Frontal cortex (tissue), 4 donors: ENCODE measurements around the gene FAM180A. TPM values are rescaled to one million over a fixed set of nuclear protein-coding genes. Genes with fewer than 3 reads are reported as not detected.
"Not testable (repeated sequence)": the region's sequence is repeated elsewhere in the genome, so short reads cannot be mapped to it uniquely, and the experiment has no call there.

Experiments
- DNase-seq, 2 donors: peaks; one replicate each; pipeline ENCODE4 v3.0.0; 2012; ENCODE audit warnings: low spot score in 2 of 2
- FAIRE-seq: peaks from 2 replicates; lab custom pipeline; 2012; peaks lifted over from hg19 to GRCh38; lab: Jason Lieb, UNC
- total RNA-seq: library from RNA; depleted of rRNA; stranded (reverse); fragments of >200 nt; gene quantifications from one replicate; pipeline ENCODE4 v1.2.3, GENCODE V29; 2014
- donor health status: control.
- donor health status: control.
- donor health status: control.

FAM180A gene
- total RNA-seq, 1 donor from 2014 or later = not detected

DNA sequence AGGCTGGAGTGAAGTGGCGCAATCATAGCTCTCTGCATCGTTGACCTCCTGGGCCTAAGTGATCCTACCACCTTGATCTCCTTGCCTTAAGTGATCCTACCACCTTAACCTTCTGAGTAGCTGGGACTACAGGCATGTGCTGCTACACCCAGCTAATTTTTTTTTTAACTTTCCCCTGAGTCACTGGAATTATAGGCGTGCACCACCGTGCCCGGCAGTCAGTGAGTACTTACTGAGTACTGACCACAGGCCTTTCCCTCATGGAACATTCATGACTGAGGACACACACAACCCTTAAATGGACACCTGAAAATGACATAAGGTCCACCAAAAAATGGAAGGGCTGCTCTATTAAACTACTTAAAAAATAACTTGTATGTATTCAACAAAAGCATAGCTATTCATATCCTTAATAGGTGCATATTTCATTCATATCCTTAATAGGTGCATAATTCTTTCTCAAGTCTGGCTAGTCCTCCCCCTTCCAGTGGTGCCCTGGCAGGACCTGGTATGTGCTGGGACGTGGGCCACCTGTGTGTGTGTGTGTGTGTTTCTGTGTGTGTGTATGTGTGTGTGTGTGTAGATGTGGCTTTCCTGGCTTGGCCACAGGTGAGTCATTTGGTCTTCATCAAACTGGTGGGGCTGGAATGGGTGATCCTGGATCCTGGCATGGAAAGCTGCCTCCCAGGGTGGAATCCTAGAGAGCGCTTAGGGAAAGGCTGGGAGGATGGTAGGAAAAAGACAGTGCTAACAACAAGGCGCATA lies 3.5 kb downstream of the FAM180A start:
- no peak for DNase-seq
- no peak for FAIRE-seq

DNA sequence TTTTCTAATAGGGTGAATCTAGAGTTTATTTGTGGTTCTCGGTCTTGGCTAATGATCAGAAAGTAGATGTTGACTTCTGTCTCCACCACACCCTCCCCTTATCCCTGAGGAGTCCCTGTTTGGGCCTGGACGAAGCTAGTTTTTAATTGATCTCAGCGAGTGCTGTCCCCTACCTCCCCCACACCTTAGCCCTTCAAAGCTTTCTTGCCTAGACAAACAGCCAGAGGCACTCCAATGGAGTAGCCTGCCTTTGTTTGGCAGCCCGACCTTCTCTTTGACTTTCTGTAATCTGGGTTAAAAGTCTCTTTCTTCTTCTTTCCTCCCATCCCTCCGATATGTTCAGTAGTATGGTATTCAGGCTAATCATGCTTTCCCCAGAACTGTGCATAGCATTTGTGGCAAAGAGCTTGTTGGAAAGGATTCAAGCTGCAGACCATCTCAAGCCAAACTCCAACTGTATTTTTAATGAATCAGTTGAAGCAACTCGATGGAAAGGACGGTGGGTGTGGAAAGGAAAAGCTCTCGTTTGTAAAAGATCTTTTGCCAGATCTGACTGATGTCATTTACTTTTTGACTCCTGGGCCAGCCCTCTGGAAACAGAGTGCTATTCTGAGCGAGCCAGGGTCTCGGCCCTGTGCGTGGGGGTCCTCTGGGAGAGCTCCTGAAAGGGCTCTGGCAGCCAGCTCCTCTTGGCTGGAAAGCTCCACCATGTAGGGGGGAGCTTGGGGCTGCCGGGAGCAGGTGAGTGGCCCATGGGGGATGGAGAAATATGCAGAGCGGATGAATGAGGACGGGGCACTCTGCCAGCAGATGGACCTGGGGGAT lies 4.5 kb downstream of the FAM180A start:
- FAIRE-seq = no peak

DNA sequence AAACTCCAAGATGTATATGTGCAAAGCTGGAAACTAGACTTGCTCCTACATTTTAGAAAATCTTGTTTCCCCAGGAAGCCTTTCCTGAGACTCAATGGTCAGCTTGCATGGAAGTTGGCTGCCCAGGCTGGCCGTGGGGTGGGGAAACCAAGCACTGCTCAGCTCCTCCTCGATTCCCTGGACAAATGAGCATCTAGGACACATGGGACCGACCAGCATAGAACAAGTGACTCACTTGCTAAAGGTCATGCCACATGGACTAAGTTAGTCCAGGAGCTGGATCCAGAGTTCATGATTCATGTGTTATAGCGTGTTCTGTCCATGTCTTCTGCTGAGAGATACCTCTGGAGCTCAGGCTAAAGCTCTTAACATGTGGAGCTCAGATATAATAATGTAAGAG lies 6.2 kb downstream of the FAM180A start:
- no peak for DNase-seq

More for the DNA sequence above, 4.5 kb downstream of the FAM180A start:
- DNase-seq = no peak

DNA sequence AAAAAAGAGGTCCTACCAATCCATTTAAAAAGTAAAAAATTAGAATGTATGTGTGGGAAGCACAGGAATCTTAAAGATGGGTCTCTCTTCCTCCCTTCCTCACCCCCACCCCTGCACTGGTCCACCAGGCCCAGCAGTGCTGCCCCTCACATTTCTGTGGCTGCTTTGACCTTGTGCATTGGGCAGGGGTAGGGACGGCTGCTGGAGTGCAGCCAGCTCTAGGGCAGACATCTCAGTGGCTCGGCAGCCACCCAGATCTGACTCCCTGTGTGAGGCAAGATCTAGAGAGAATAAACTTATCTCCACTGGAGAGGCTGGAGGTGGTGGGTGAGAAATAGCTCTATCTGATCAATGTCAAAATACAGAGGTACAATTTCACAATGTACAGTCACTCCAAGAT lies 6.7 kb downstream of the FAM180A start:
- no peak for FAIRE-seq

More for the DNA sequence above, 6.2 kb downstream of the FAM180A start:
- FAIRE-seq = no peak

DNA sequence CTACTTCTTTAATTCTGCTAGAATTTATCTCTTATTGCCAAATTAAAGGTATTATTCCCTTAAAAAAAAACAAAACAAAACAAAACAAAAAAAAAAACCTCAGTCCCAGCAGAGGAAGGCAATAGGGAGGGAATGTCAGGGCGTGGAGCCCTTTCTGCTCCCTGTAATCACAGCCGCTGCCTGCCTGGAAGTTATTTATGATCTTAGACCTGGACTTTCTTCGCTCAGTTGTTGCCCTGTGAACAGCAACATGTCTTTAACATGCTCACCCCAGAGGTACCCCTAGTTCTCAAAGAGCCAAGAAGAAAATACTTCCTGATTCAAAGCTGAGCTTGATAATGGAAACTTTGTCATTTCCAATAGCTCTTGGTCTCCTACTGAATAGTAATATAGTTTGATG lies 7.7 kb downstream of the FAM180A start:
- FAIRE-seq = no peak

More for the DNA sequence above, 6.7 kb downstream of the FAM180A start:
- DNase-seq = no peak

DNA sequence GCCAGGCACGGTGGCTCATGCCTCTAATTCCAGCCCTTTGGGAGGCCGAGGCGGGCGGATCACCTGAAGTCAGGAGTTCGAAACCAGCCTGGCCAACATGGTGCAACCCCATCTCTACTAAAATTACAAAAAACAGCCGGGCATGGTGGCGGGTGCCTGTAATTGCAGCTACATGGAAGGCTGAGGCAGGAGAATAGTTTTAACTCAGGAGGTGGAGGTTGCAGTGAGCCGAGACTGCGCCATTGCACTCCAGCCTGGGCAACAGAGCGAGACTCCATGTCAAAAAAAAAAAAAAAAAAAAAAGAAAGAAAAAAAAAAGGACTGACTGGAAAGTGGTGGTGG lies 11.3 kb downstream of the FAM180A start:
- not testable (repeated sequence) for FAIRE-seq

More for the DNA sequence above, 7.7 kb downstream of the FAM180A start:
- DNase-seq = no peak

DNA sequence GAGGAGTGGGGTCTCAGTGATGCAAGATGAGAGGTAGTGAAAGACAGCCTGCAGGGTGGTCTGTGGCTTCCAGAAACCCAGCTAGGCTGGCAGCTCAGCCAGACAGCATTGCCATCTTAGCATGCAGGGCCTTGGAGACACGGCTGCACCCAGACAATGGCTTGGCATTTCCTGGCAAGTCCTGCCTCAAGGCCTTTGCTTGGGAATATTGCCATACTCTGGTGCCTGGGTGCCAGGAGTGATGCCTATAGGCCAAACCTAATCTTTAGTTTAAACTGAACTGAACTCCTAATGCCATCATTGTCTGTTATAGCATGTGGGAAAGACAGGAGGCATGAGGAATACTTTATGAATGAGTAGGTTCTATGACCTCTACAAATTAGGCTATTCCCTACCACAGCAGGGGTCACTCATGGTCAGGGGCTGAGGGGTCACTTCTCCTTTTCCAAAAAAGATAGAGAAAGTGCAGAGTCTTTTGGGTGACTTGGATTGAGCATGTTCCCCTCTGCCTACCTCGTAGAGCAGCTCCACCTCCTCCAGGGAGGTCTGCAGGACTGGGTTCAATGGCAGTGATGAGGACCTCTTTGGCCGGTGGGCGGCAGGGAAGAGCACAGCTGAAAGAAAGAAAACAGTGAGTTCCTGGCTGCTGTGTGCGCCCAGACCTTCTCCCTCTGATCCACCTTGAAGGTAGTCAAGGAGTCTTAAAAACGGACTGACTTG lies 11.9 kb downstream of the FAM180A start:
- no peak for DNase-seq
- FAIRE-seq = no peak

More for the DNA sequence above, 11.3 kb downstream of the FAM180A start:
- not testable (repeated sequence) for DNase-seq

DNA sequence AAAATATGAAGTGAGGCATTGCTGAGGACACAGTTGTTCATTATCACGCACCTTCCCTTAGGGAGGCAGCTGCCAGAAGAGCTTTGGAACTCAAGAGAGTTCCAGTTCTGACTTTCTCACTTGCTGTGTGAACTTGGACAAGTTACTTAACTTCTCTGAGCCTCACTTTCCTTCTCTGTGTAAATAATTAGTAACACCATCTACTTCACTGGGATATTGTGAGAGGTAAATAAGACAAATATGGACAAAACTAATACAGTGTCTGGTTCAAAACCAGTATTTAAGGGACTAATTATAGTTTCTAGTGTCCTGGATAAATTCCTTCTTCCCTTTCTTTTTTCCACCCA lies 14.3 kb downstream of the FAM180A start:
- DNase-seq (no peak), FAIRE-seq (no peak)

DNA sequence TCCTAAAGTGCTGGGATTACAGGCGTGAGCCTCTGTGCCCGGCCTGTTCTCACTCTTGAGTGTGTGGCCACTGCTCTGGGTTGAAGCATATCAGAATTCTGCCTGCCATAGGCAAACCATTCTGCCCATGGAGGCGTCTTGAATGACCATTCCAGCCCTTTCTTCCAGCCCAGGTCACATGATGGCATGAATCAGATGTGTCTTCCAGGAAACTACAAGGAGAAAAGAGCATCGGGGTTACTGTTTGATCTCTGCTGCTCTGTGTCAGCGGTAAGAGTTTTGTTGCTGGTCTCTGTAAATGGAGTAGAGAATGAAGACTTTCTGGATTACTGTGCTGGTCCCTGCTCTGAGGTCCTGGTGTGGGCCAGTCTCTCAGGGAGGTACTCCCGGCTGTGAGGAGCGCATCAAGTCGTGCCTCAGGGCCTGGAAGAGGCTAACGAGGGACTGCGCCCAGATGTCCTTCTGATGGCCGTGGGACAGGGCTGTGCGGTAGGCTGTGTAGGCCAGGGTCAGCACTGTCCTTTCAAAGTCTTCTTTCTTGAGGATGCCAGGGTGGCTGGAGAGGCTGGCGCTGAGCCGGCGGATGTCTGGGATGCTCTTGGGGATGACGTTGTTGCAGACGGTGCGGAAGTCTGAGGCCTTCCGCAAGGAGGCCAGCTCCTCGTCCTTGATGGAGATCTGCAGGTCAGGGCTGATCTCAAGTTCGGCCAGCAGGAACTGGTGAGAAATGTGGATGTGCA lies 14.8 kb downstream of the FAM180A start:
- FAIRE-seq = no peak
- no peak for DNase-seq

DNA sequence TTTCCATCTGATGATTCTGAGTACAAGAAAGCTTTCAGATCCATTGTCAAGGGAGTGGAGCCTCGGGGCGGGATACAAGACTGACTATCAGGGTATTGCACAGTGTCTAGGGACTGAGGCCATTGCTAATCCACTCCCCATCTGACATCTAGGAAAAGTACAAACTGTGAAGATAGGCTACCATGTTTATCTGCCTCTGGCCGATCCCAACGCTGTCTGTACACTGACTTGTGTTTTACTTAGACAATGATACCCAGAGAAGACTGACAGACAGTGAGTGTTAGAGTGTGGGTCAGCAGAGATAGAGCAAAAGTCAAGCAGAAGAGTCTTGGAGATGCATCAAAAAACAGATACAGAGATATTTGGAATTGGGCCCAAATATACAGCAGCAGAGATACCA lies 17.5 kb downstream of the FAM180A start:
- DNase-seq (no peak), FAIRE-seq (no peak)

DNA sequence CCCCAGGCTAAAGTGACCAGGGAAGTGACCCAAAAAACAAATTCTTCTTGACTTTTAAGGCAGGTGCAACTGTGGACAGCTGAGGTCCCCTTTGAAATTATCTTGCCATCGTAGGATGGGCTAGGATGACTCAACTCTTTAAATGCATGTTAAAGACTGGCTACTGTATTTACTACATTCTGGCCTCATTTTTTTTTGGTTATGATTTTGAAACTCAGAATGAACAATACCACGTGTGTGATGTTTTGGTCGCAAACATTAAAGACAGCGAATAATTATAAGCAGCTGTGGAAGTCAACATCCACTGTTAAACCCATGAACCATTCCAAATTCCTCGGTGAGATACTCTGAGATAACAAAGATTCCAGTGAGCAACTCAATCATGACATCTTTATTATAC lies 19.4 kb downstream of the FAM180A start:
- DNase-seq (no peak), FAIRE-seq (no peak)

DNA sequence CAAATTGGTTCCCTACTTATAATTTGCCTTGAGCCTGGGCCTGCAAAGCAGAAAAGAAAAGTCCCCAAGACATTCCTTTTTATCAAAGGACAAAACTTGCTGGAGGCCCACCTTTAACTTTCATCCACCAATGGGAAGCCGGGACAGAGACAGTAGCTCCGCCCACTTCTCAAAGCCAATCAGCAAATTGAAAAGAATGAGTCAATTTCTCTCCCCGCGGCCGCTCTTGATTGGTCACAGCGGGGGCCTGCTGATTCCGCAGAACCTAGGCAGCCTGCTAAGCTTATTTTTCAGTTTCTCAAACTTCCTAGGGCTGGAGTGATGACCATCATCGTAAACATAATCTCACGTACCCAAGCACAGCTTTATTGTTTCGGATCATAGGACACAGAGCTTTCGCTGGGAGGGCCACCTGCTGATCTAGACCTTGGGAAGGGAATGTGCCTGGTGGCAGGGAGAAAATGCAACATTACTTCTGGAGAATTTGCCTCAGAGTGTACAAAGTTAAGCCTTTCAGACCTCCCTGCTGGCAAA lies 20.4 kb downstream of the FAM180A start, which contains the start of gene SLC13A4:
SLC13A4 (minus strand) TSS at position 51 of the 534 bp plus-strand sequence. CDS start 690 bp downstream, outside the sequence.
- no peak for FAIRE-seq
- DNase-seq = no peak

DNA sequence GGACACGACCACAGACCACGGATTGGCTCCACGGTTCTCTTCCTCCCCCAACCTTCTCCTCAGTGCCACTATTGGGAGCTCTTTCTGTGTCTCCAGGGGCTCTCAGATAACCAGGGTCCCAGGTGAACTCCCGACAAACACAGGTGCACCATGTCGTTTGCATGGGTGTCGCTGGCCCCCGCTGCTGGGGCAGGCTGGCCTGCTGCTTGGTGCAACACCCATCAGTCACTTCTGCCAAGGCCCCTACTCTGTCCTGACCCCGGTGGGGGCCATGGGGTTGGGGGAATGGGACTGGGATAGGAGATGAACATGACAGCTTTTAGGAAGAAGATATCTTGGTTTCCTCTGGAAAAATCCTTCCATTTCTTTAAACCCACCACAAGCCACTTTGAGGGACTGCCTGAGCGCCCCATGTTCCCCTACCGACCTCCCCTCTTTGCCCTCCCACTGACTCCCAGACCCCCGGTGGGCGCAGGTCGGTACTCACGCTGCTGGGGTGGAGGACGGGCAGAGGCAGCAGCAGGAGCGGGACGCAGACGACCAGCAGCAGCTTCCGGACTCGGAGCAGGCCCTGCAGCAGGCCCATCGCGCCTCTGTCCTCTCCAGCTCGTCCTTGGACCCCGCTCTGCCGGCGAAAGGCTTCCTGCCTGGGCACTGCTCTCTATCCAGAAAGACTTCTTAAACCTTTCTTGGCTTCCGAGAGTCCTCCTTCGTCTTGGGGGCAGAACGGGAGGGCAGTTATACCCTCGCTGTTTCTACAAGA lies 21.5 kb downstream of the FAM180A start:
- FAIRE-seq (no peak), DNase-seq (no peak)

DNA sequence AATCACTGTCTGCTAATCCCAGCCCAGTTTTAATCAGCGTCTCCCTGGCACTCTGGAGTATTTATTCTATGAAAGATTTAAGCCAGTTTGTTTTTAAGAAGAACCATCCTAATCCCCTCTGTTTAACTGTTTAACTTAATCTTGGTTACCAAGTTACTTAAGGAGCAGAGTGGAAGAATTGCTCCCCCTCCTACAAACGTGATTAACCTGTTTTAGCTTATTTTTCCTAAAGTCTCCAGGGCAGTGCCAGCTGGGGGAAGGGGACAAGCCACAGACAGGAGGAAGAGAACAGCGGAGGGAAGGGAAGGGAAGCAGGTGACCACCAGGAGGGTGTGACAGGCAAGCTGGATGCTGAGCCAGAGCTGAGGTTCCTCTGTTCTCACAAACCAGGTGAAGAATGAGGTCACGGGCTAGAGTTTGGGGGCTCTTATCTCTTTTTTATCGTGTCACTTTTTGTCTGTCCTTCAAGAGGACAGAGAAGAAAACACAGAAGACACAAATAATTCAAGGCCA lies 22.3 kb downstream of the FAM180A start:
- no peak for DNase-seq
- FAIRE-seq = no peak

DNA sequence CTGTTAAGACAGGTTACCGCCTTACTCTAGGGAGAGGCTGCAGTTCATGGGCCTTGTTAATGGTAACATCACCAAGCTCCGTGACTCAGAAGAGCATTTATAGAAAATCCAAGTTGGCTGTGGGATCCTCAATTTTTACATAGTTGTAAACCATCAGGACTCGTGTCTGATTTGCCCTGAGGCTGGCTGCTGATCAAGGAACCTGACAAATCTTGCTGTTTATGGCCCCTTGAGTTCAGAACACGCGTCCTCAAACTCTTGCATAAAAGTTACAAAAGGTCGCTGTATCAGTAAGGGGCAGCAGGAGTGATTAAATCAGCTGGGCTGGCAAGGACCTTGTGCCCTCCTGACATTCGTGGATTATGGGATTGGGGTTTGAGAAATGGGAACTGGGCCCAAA lies 25.2 kb downstream of the FAM180A start:
- DNase-seq (no peak), FAIRE-seq (no peak)

DNA sequence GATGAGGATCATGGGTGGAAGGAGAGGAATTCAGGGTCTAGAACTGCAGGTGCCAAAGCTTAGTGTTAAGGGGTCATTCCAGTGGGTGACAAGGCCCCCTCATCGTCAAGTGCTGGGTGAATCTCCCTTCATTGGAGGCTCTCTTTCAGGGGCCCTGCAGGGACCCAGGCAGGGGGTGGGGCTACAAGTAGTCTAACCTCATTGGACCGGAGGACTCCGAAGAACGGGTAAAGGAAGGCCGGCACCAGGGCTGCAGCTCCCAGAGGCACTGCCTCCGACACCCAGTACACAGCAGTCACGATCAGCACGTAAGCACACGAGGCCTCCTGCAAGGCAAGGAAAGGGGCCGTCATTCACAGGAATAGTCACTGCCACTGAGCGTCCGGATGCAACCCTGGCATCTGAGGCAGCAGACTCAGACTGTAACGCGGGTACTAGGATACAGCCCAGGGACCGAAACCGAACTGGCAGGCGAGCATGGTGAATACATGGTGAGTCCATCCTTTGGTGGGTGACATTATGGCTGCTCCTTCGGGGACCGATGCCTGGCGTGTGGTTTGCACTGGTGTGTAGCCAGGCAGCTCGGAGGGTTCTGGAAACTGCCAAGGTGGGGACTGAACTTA lies 27.3 kb downstream of the FAM180A start:
- FAIRE-seq (no peak), DNase-seq (no peak)

DNA sequence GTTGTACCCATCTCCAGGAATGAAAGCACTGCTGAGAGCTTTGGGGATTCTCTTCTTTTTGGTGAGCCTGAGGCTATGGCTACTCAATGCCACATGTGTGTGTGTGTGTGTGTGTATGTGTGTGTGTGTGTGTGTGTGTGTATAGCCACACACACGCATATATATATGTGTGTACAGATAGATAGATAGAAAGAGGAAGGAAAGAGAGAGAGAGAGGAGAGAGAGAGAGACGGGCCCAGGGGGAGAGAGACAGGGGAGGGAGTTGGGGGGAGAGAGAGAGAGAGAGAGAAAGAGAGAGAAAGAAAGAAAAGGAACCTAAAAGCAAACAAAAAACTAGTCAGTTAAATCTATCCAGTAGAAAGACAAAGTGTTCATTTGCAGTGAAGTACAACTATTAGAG lies 28.9 kb downstream of the FAM180A start:
- FAIRE-seq = no peak
- no peak for DNase-seq

DNA sequence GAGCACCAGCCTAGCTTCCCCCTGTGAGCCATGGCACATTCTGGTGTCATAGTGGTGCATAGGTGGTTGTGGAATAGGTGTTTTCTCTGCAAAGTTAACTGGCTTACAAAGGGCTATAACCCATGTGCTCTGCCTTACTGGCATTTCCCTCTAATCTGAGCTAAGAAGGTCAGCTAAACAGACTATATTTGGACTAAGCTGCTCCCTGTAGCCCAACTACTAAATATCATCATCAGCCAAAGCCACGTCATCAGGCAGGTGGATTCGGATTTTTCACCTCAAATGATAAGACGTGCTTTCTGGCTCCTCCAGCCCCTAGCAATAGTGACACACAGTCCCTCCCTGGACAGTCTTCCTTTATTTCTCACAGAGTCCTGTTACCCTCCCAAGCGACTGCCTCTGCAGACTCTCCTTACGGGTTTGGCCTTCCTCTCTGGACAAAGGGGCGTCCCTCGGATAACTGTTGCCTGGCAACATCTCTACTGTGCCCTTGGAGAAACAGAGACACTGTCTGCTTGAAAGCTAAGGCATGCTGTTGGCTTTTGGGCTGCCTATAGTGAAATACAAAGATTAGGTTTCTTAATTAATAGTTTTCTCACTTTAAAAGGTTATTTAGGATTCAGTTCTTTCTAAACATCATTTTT lies 29.7 kb downstream of the FAM180A start:
- FAIRE-seq (no peak), DNase-seq (no peak)
